ENCODE results near the gene HYAL2. TPM values are rescaled to one million over a fixed set of nuclear protein-coding genes. Genes with fewer than 3 reads are reported as not detected.
"Not testable (repeated sequence)": the region's sequence is repeated elsewhere in the genome, so short reads cannot be mapped to it uniquely, and the experiment has no call there.

HYAL2 gene
- total and polyA plus RNA-seq, 3 donors from 2014 or later, result 58.6 to 111 (median 90.9) TPM

DNA sequence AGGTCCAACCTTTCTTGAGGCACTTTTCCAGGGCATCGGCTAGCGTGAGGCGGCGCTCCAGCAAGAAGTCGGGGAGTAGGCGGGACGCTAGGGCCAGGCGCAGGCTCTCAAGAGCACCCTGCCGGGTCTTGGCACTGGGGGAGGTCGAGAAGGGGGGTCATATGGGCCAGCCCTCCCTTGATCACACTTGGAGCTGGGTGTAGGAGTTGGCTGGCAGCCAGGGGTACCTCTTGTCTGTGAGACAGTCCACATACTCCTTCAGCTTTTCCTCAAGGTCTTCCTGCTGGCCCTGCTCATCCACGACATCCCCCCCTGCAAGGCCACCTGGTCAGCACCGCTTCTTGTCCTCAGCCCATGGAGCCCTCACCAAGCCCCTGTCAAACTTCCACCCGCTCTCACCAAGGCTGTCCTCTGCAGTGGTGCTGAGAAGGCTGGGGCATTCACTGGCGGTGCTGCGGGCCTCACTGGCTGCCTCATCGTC lies 32.3 kb downstream of the HYAL2 start:
- H3K36me3 ChIP-seq (ENCODE audit: low read depth, missing control alignments), result no peaks in the 10 kb centered on the region
- H3K27ac ChIP-seq, result no peak overlapping the region
- intact Hi-C loops (cut with DNase I; ENCODE audit: low total_unique reads), result no loop called here

DNA sequence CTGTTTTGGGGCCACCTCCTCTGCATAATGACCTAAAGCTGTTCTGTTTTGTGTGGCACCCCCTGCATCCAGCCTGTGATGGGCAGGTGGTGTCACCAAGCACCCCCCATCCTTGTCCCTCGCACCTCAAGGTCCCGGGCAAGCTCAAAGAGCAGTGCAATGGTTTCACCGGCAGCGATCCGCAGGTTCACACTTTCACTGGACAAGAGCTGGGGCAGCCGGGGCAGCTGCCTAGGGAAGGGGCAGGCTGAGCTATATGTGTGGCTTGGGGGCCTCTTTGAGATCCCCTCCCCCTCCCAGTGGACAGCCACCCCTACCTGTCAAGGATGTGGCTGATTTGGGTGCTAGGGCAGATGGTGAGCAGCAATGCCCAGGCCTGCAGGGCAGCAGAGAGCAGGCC lies 33.4 kb downstream of the HYAL2 start:
- intact Hi-C loops (cut with DNase I; ENCODE audit: low total_unique reads), result no loop called here
- no peaks in the 10 kb centered on the region for H3K36me3 ChIP-seq (ENCODE audit: low read depth, missing control alignments)
- no peak overlapping the region for H3K4me3 ChIP-seq
- DNase-seq, result no peak
- 97 to 100% methylated on average over 3 to 6 of the region's 6 CpGs for WGBS, 2 donors
- no peaks in the 10 kb centered on the region for H3K27me3 ChIP-seq
- no peak for TF ChIP-seq POLR2A (IDR thresholded peaks at IDR 0.05)
- TF ChIP-seq, protein P1, sequence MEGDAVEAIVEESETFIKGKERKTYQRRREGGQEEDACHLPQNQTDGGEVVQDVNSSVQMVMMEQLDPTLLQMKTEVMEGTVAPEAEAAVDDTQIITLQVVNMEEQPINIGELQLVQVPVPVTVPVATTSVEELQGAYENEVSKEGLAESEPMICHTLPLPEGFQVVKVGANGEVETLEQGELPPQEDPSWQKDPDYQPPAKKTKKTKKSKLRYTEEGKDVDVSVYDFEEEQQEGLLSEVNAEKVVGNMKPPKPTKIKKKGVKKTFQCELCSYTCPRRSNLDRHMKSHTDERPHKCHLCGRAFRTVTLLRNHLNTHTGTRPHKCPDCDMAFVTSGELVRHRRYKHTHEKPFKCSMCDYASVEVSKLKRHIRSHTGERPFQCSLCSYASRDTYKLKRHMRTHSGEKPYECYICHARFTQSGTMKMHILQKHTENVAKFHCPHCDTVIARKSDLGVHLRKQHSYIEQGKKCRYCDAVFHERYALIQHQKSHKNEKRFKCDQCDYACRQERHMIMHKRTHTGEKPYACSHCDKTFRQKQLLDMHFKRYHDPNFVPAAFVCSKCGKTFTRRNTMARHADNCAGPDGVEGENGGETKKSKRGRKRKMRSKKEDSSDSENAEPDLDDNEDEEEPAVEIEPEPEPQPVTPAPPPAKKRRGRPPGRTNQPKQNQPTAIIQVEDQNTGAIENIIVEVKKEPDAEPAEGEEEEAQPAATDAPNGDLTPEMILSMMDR (IDR thresholded peaks at IDR 0.05), result no peak
- H3K9me3 ChIP-seq, result no peaks in the 10 kb centered on the region
- H3K27ac ChIP-seq, result no peak overlapping the region
- H3K4me1 ChIP-seq, result peaks cover 20% of the 10 kb centered on the region

More for the DNA sequence above, 32.3 kb downstream of the HYAL2 start:
- peaks cover 20% of the 10 kb centered on the region for H3K4me1 ChIP-seq
- 63 to 92% methylated on average over 13 to 15 of the region's 16 CpGs for WGBS, 2 donors
- TF ChIP-seq POLR2A (IDR thresholded peaks at IDR 0.05), result no peak
- no peak overlapping the region for H3K4me3 ChIP-seq
- H3K9me3 ChIP-seq, result no peaks in the 10 kb centered on the region
- no peaks in the 10 kb centered on the region for H3K27me3 ChIP-seq
- DNase-seq, result no peak

DNA sequence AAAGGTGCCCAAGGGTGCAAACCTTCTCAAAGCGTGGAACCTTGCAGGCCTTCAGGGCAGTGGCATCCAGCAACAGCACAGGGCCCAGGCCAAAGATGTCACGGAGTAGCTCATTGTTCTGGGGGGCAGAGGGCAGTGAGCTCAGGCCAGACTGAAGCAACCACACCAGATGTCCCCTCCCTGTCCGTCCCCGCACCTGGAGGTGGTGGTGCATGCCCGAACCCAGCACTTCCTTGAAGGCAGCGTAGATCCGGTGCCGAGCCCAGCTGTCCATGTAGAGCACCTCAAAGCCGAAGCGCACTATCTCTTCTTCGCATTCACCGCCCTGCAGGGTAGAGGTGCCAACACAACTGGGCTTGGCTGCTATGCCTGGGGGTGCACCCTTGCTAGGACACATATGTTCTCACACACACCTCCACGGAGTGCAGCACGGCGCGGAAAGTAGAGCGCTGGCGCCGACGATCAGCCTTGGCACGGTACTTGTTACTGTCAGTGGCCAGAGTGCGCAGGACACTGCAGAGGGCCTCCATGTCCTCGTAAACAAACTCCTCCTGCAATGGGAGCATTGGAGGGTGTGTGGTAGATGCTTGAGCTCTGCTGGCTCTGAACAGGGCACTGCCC lies 34.0 kb downstream of the HYAL2 start:
- Histone ChIP-seq H3K9me3 (no peaks in the 10 kb centered on the region), H3K36me3 (ENCODE audit: low read depth, missing control alignments) (no peaks in the 10 kb centered on the region), H3K4me3 (no peak overlapping the region), H3K4me1 (peaks cover 20% of the 10 kb centered on the region), H3K27ac (no peak overlapping the region), H3K27me3 (no peaks in the 10 kb centered on the region)
- no peak for DNase-seq
- 91 to 96% methylated on average over 9 to 23 of the region's 23 CpGs for WGBS, 2 donors
- intact Hi-C loops (cut with DNase I; ENCODE audit: low total_unique reads), result no loop called here
- TF ChIP-seq, protein P1 (IDR thresholded peaks at IDR 0.05), result no peak
- no peak for TF ChIP-seq POLR2A (IDR thresholded peaks at IDR 0.05)

DNA sequence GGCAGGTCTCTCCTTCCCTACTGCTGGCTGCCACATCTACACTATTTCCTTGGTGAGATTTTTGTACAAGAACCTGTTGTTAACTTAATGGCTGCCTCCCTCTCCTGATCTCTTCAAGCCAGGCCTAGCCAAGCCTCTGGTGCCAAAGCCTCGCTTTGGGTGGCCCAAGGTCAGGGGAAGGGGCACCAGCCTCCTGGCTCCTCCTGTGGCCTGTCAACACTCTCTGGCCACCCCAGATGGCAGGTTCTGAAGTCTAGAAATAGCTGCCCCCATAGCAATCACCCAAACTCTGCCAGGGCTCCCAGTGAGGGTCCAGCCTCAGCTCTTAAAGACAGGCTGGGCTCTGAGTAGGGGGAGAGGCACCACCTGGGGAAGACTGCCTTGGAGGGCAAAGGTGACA lies 35.3 kb downstream of the HYAL2 start:
- Histone ChIP-seq H3K27ac (no peak overlapping the region), H3K4me3 (no peak overlapping the region), H3K36me3 (ENCODE audit: low read depth, missing control alignments) (no peaks in the 10 kb centered on the region), H3K4me1 (peaks cover 16% of the 10 kb centered on the region), H3K9me3 (no peaks in the 10 kb centered on the region), H3K27me3 (no peaks in the 10 kb centered on the region)
- TF ChIP-seq POLR2A (IDR thresholded peaks at IDR 0.05), result no peak
- TF ChIP-seq, protein P1 (IDR thresholded peaks at IDR 0.05), result no peak
- intact Hi-C loops (cut with DNase I; ENCODE audit: low total_unique reads), result no loop called here
- WGBS, 2 donors, result 83% methylated on average over 1 of the region's 1 CpG; no CpG with 5 or more reads in 1 of the 2 donors
- DNase-seq, result no peak

DNA sequence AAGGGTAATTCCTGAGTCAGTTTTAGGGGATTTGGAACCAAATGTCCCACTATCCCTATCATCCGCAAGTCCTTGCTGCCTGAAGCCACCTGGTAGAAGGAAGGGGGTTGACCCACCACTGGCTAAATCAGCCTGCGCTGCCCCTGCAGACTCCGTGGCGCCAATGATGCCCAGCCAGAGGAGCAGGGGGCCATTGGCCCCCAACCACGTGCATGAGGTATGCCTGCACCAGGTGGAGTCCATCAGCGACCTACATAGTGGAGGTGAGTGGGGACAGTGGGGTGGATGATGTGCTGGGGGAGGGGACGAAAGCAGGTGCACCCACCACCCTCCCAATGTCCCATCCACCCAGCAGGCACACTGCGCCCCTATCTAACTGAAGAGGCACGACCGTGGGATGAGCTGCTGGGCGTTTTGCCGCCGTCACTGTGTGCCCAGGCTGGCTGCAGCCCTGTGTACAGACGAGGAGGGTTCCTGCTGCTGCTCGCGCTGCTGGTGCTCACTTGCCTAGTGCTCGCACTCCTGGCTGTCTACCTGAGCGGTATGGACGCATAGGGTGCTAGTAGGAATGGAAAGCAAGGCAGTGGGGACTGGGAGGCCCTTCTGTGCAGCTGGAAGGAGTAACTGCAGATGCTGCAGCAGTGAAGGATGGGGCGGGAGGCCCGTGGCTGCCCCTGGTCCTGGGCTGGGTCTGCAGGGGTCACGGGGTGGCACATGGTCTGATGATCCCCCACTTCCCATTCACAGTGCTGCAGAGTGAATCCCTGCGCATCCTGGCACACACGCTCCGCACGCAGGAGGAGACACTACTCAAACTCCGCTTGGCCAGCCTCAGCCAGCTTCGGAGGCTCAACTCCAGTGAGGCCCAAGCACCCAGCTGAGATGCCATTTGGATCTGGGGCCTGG lies 36.0 kb downstream of the HYAL2 start:
- 86% methylated on average over 16 to 28 of the region's 28 CpGs for WGBS, 2 donors
- TF ChIP-seq, protein P1 (IDR thresholded peaks at IDR 0.05), result no peak
- no peak for TF ChIP-seq POLR2A (IDR thresholded peaks at IDR 0.05)
- DNase-seq, result no peak
- H3K27me3 ChIP-seq, result no peaks in the 10 kb centered on the region
- H3K27ac ChIP-seq, result no peak overlapping the region
- H3K4me3 ChIP-seq, result no peak overlapping the region
- no peaks in the 10 kb centered on the region for H3K36me3 ChIP-seq (ENCODE audit: low read depth, missing control alignments)
- peaks cover 14% of the 10 kb centered on the region for H3K4me1 ChIP-seq
- intact Hi-C loops (cut with DNase I; ENCODE audit: low total_unique reads), result no loop called here
- no peaks in the 10 kb centered on the region for H3K9me3 ChIP-seq

DNA sequence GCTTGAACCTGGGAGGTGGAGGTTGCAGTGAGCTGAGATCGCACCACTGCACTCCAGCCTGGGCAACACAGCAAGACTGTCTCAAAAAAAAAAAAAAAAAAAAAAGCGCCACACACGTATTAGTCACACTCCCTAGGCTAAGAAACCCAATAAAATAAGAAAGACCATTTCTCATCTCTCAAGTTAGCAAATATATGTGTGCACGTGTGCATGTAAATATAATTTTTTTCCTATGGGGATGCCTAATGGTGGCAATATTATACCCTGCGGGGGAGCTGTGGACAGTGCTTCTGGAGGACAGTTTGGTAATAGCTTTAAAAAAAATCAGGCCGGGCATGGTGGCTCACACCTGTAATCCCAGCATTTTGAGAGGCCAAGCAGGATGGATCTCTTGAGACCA lies 38.4 kb downstream of the HYAL2 start:
- H3K27ac ChIP-seq; DNase-seq; H3K9me3 ChIP-seq; intact Hi-C loops (cut with DNase I; ENCODE audit: low total_unique reads); H3K27me3 ChIP-seq; H3K4me3 ChIP-seq; H3K36me3 ChIP-seq (ENCODE audit: low read depth, missing control alignments); H3K4me1 ChIP-seq: not testable (repeated sequence)
- WGBS, 2 donors, result 83 to 94% methylated on average over 6 of the region's 6 CpGs

Data from testis (tissue), 3 donors.